Measurements from ENCODE around the gene PDE6B. TPM values are rescaled to one million over a fixed set of nuclear protein-coding genes. Genes with fewer than 3 reads are reported as not detected.

PDE6B gene
- total and polyA plus RNA-seq, 10 donors: 4.4 to 19.8 (median 11.8) TPM

DNA sequence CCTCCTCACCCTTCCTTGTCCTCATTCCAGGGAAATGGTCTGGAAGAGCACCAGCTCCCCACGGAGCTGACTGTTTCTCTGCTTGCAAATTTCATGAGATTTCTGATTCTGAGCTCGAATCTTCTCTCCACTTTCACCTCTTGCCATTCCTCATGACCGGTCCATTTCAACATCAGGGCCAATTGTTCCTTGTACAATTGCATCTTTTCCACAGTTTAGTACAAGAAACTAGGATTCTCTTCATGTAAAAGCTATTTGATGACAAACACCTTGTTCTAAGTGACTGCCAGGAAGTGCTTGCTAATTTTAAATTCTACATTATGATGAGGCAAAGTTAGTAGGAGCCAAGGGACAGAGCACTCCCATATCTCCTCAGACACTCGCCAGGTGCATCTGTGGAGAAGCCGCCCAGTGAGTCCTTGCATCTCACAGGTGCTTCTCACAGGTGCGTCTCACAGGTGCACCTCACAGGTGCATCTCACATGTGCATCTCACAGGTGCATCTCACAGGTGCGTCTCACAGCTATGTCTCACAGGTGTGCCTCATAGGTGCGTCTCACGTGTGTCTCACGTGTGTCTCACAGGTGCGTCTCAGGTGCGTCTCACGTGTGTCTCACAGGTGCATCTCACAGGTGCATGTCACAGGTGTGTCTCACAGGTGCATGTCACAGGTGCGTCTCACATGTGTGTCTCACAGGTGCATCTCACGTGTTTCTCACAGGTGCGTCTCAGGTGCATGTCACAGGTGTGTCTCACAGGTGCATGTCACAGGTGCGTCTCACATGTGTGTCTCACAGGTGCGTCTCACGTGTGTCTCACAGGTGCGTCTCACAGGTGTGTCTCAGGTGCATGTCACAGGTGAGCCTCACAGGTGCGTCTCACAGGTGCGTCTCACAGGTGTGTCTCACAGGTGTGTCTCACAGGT is 3.0 kb upstream of the PDE6B start:
- no peaks in the 10 kb centered on the region for H3K36me3 ChIP-seq
- H3K9me3 ChIP-seq: no peaks in the 10 kb centered on the region
- TF ChIP-seq POLR2AphosphoS5 (IDR thresholded peaks at IDR 0.05): no peak
- TF ChIP-seq POLR2A (IDR thresholded peaks at IDR 0.05): no peak
- TF ChIP-seq, protein P1, sequence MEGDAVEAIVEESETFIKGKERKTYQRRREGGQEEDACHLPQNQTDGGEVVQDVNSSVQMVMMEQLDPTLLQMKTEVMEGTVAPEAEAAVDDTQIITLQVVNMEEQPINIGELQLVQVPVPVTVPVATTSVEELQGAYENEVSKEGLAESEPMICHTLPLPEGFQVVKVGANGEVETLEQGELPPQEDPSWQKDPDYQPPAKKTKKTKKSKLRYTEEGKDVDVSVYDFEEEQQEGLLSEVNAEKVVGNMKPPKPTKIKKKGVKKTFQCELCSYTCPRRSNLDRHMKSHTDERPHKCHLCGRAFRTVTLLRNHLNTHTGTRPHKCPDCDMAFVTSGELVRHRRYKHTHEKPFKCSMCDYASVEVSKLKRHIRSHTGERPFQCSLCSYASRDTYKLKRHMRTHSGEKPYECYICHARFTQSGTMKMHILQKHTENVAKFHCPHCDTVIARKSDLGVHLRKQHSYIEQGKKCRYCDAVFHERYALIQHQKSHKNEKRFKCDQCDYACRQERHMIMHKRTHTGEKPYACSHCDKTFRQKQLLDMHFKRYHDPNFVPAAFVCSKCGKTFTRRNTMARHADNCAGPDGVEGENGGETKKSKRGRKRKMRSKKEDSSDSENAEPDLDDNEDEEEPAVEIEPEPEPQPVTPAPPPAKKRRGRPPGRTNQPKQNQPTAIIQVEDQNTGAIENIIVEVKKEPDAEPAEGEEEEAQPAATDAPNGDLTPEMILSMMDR (IDR thresholded peaks at IDR 0.05 in 8 of 11, conservative IDR thresholded peaks at IDR 0.05 in 3 of 11): no peak
- intact Hi-C loops (cut with DNase I; ENCODE audit: low total_unique reads): no loop called here
- peak; percentile 47 for DNase-seq
- H3K4me1 ChIP-seq: no peaks in the 10 kb centered on the region
- peaks cover 0 to 48% (median 0%) of the 10 kb centered on the region in 7 donors for H3K27me3 ChIP-seq (replicated peaks in 1 of 7)
- no peak overlapping the region for H3K4me3 ChIP-seq
- WGBS, 5 donors: 84 to 94% (median 90%) methylated on average over 20 to 22 of the region's 22 CpGs
- H3K27ac ChIP-seq: no peak overlapping the region

DNA sequence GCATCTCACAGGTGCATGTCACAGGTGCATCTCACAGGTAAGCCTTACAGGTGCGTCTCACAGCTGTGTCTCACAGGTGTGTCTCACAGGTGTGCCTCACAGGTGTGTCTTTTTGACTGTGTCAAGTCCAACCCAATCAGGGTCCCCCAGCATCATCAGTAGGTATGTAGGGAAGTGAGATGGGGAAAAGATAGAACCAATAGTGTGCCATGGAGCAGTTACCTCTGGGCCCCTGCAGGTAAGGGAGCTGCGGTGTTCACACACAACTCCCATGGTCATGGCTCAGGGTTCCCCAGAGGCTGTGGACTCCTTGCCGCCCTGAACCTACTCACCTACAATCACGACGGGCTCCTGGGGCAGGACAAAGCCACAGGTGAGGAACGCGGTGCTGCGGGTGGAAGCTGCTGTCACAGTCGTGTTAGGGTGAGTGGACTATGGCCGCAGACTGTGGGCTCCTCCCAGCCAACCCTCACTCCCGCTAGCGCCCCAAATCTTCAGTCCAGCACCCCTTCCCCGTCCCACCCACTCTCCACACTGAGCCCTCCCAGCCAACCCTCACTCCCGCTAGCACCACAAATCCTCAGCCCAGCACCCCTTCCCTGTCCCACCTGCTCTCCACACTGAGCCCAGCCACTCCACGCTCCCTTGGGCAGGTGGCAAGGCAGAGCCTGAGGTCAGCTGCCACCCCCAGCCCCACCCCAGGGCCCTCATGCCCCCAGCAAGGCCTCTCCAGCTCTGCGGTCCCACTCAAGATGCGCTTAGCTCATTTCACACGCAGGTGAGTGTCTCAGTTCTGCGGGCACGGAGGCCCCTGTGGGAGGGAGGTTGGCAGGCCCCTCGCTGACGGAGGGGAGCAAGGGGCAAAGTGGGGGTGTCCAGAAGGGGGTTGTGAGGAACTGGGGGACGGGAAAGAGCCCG is 2.1 kb upstream of the PDE6B start:
- TF ChIP-seq, protein P1 (IDR thresholded peaks at IDR 0.05 in 8 of 11, conservative IDR thresholded peaks at IDR 0.05 in 3 of 11): no peak
- TF ChIP-seq POLR2A (IDR thresholded peaks at IDR 0.05) (no peak), POLR2AphosphoS5 (IDR thresholded peaks at IDR 0.05) (no peak)
- Histone ChIP-seq H3K36me3 (no peaks in the 10 kb centered on the region), H3K27ac (no peak overlapping the region), H3K9me3 (no peaks in the 10 kb centered on the region), H3K4me3 (no peak overlapping the region), H3K27me3 (replicated peaks in 1 of 7) (peaks cover 0 to 45% (median 0%) of the 10 kb centered on the region in 7 donors), H3K4me1 (no peaks in the 10 kb centered on the region)
- intact Hi-C loops (cut with DNase I; ENCODE audit: low total_unique reads): no loop called here
- 78 to 83% (median 81%) methylated on average over 24 of the region's 24 CpGs for whole genome bisulfite sequencing, 5 donors
- DNase-seq: peak; percentile 60

DNA sequence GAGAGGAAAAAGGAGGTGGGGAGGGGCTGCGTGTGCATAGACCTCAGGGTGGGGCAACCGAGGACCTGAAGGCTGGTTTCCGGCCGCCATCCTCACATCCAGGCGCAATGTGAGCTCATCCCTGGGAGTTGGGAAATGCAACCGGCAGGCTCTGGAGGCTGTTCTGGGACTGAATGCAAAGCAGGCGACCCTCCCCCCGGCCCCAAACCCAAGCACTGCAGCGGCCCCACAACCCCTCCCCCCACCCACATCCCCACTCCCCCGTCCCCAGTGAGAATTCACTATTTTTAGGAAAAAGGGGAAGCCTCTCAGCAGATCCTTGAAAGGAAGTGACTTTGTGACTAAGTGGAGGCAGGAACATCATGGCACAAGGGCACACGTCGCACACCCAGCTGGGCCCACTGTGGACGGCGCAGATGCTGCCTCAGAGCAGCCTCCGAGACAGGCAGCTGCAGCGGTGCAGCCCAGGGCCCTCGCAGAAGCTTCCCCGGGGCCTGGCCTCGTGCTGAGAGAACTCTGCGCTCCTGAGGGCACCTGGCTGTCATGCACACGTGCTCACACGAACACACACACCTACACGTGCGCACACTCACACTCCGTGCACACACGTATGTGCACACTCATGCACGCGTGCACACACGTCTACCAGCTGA is 1.3 kb upstream of the PDE6B start:
- intact Hi-C loops (cut with DNase I; ENCODE audit: low total_unique reads): no loop called here
- H3K27me3 ChIP-seq (replicated peaks in 1 of 7): peaks cover 0 to 44% (median 0%) of the 10 kb centered on the region in 7 donors
- no peaks in the 10 kb centered on the region for H3K9me3 ChIP-seq
- 46 to 59% (median 49%) methylated on average over 21 to 29 of the region's 29 CpGs for WGBS, 5 donors
- no peaks in the 10 kb centered on the region for H3K36me3 ChIP-seq
- TF ChIP-seq, protein P1 (IDR thresholded peaks at IDR 0.05 in 8 of 11, conservative IDR thresholded peaks at IDR 0.05 in 3 of 11): no peak
- no peak for TF ChIP-seq POLR2A (IDR thresholded peaks at IDR 0.05)
- TF ChIP-seq POLR2AphosphoS5 (IDR thresholded peaks at IDR 0.05): no peak
- H3K4me3 ChIP-seq: no peak overlapping the region
- H3K27ac ChIP-seq: no peak overlapping the region
- H3K4me1 ChIP-seq: no peaks in the 10 kb centered on the region
- DNase-seq: peak; percentile 46
